A673 (cell line): ENCODE results near the gene RNF225. TPM values are rescaled to one million over a fixed set of nuclear protein-coding genes. Genes with fewer than 3 reads are reported as not detected.

ENCODE experiments used
- BruUV-seq: library from RNA; stranded (reverse); fragments of 400-500 nt; replicated peaks from 2 replicates; lab custom pipeline; 2021; lab: Mats Ljungman, UMichigan
- CTCF ChIA-PET: fragments of 300-600 bp; sonication (Branson Sonifier 250); formaldehyde crosslinking; loops from one replicate; lab custom pipeline; 2022; ENCODE audit warnings: antibody characterized with exemption; lab: Charles Lee
- POLR2A ChIA-PET: fragments of 300-600 bp; sonication (Branson Sonifier 250); formaldehyde crosslinking; loops from one replicate; lab custom pipeline; 2022; ENCODE audit warnings: antibody characterized with exemption; ENCODE audit not compliant: low non-redundant PET; lab: Charles Lee
- DNase-seq: peaks from one replicate; pipeline ENCODE4 v3.0.0-alpha.2; 2015; ENCODE audit warnings: low spot score
- H3K27ac ChIP-seq: fragments of 200-600 bp; sonication (generic); 2 replicates; pipeline ENCODE4 v1.5.1; 2016; ENCODE audit warnings: mixed run types, low read depth, mild to moderate bottlenecking, mixed read lengths, antibody characterized with exemption, low read length; ENCODE audit not compliant: poor library complexity, severe bottlenecking
- H3K27me3 ChIP-seq: fragments of 200-600 bp; sonication (generic); replicated peaks from 2 replicates; pipeline ENCODE4 v1.6.1; 2017; ENCODE audit warnings: mixed run types, low read depth, mild to moderate bottlenecking, mixed read lengths, antibody characterized with exemption, low read length; ENCODE audit not compliant: insufficient read depth, poor library complexity
- H3K36me3 ChIP-seq: fragments of 200-600 bp; sonication (generic); 2 replicates; pipeline ENCODE4 v1.6.1; 2016; ENCODE audit warnings: mixed run types, mild to moderate bottlenecking, mixed read lengths, antibody characterized with exemption, low read length; ENCODE audit not compliant: insufficient read depth, poor library complexity, severe bottlenecking
- H3K4me1 ChIP-seq: fragments of 200-600 bp; sonication (generic); 2 replicates; pipeline ENCODE4 v1.6.1; 2017; ENCODE audit warnings: mixed run types, mild to moderate bottlenecking, mixed read lengths, antibody characterized with exemption, low read length; ENCODE audit not compliant: insufficient read depth, poor library complexity, severe bottlenecking
- H3K4me3 ChIP-seq: fragments of 200-600 bp; sonication (generic); 2 replicates; pipeline ENCODE4 v1.5.1; 2016; ENCODE audit warnings: low read depth, mixed run types, mild to moderate bottlenecking, mixed read lengths, low read length; ENCODE audit not compliant: poor library complexity, severe bottlenecking
- H3K9me3 ChIP-seq: fragments of 200-600 bp; sonication (generic); 2 replicates; pipeline ENCODE4 v1.6.1; 2016; ENCODE audit warnings: mixed run types, low read depth, mild to moderate bottlenecking, mixed read lengths, antibody characterized with exemption, low read length; ENCODE audit not compliant: poor library complexity, severe bottlenecking
- EZH2 ChIP-seq: fragments of 200-600 bp; sonication (generic); IDR thresholded peaks from 2 replicates; pipeline ENCODE4 v1.6.1; 2017; ENCODE audit warnings: borderline replicate concordance, low read depth, mild to moderate bottlenecking, mixed read lengths, antibody characterized with exemption, low read length; ENCODE audit not compliant: poor library complexity, severe bottlenecking
- intact Hi-C: fragments of 100-400 bp; cut with micrococcal nuclease; formaldehyde crosslinking; loops from one replicate; pipeline ENCODE4 v1.10.0; 2022; ENCODE audit not compliant: unreplicated experiment
- total RNA-seq: library from RNA; stranded (reverse); gene quantifications from 2 replicates; pipeline ENCODE4 v1.2.3, GENCODE V29; 2021
- TF ChIP-seq, protein P1 (sequence below): fragments of 300-800, 200-600 bp; sonication (generic); conservative IDR thresholded peaks from 2 replicates; pipeline ENCODE4 v1.5.1; 2017; ENCODE audit warnings: low read depth, mild to moderate bottlenecking, antibody characterized with exemption, low read length, moderate library complexity, mixed read lengths

RNF225 gene
- total RNA-seq, 1 experiment from 2014 or later: 0.60 TPM

DNA sequence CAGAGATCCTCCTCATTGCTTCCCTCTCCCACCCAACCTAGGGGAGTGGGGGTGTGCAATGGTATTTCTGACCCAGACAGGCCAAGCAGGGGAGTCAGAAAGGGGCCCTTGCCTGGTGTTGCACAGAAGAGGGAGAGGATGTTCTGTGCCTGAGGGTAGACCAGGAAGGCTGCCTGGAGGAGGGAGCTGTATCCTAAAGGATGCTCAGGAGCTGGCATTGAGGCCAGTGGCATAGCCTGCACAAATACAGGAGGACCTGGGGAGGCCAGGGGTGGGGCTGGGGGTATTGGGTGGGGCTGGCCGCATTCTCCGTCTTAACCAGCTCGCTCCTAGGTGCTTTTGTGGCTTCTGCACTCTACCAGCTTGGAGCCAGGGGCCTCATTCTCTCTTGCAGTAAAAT lies 4.4 kb downstream of the RNF225 start:
- BruUV-seq: no TSS peak
- no peak overlapping the region for H3K27ac ChIP-seq
- no peaks in the 10 kb centered on the region for H3K9me3 ChIP-seq
- H3K36me3 ChIP-seq: peaks cover 6% of the 10 kb centered on the region
- ChIA-PET POLR2A (no interaction called here), CTCF (no interaction called here)
- H3K4me1 ChIP-seq: peaks cover 14% of the 10 kb centered on the region
- TF ChIP-seq, protein P1, sequence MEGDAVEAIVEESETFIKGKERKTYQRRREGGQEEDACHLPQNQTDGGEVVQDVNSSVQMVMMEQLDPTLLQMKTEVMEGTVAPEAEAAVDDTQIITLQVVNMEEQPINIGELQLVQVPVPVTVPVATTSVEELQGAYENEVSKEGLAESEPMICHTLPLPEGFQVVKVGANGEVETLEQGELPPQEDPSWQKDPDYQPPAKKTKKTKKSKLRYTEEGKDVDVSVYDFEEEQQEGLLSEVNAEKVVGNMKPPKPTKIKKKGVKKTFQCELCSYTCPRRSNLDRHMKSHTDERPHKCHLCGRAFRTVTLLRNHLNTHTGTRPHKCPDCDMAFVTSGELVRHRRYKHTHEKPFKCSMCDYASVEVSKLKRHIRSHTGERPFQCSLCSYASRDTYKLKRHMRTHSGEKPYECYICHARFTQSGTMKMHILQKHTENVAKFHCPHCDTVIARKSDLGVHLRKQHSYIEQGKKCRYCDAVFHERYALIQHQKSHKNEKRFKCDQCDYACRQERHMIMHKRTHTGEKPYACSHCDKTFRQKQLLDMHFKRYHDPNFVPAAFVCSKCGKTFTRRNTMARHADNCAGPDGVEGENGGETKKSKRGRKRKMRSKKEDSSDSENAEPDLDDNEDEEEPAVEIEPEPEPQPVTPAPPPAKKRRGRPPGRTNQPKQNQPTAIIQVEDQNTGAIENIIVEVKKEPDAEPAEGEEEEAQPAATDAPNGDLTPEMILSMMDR: no peak
- no peak for TF ChIP-seq EZH2
- intact Hi-C loops: no loop called here
- H3K27me3 ChIP-seq: no peaks in the 10 kb centered on the region
- DNase-seq: no peak
- no peak overlapping the region for H3K4me3 ChIP-seq

DNA sequence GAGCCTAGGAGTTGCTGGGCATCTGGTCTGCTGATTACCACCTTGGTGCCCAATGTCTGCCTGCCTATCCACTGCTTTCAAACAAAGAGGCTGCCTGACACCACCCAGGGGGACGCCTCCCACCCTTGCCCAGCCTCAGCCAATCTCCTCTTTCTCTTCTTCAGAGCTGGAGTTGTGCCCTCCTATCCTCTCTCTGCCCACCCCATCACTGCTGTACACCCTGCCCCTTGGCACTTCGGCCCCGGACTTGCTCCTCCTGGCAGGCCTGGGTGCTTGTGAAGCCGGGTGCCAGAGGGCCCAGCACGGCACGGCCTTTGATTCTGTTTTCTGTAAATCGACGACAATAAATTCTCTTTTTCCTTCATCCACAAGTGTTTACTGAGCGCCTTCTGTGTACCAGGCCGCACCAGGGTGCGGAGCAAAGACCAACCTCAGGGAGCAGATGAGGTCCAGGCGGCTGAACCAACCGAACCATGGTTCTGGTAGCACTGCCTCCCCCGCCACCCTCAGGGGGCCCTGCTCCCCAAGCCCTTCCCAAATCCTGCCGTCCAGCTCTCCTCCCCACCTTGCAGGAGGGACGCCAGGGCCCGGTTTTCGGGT lies 5.0 kb downstream of the RNF225 start:
- intact Hi-C loops: no loop called here

DNA sequence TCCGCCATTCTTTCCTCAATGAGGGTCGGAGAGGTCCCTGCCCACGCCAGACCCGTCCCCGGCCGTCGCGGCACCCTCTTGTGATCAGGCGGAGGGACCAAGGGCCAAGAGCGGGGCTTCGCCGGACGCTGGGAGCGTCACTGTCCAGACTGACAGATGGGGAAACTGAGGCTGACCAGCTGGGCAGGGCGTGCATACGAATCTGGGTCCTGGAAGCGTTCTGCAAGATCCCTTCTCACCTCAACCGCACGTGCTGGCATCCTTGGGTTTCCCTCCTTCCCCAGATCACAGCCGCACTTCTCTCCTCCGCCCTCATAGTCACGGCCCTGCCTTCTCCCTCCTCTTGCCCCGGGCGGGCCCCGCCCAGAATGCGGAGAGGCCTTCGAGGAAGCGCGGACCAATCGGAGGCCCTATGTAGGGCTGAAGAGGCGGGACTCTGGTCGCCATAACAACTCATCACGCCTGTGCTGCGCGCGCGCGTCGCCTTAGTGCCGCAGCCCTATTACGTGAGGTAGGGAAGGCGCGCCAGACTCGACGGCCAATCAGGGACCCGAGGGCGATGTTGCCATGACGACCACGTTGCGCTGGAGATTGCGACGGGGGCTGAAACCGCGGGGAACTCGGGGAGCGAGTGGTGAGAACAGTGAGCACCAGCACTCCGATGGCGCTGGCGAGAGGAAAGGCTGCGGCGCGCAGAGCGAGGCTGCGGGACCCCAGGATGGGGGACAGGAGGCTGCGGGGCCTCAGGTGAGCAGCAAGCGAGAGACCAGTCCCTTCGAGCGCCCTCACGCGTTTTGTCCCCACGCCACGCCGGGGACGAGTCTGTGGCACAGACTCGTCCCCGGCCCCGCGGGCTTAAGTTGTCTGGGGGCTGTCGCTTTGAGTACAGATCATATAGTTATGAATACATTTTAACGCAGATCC lies 5.7 kb downstream of the RNF225 start:
- H3K4me3 ChIP-seq: peak overlapping the region; percentile 72
- H3K27ac ChIP-seq: peak overlapping the region; percentile 88
- TF ChIP-seq, protein P1: no peak
- TF ChIP-seq EZH2: no peak
- CTCF ChIA-PET: no interaction called here
- H3K27me3 ChIP-seq: no peaks in the 10 kb centered on the region
- no peaks in the 10 kb centered on the region for H3K9me3 ChIP-seq
- H3K36me3 ChIP-seq: no peaks in the 10 kb centered on the region
- POLR2A ChIA-PET: no interaction called here
- no TSS peak for BruUV-seq
- intact Hi-C loops: loop anchor here (1.0 kb wide), 1 partner anchor 158 kb away; no protein-coding TSS in a partner anchor
- peak; percentile 100 for DNase-seq
- H3K4me1 ChIP-seq: peaks cover 14% of the 10 kb centered on the region

More for the DNA sequence above, 5.0 kb downstream of the RNF225 start:
- H3K27ac ChIP-seq: peak overlapping the region; percentile 41
- CTCF ChIA-PET: no interaction called here
- peaks cover 1% of the 10 kb centered on the region for H3K36me3 ChIP-seq
- H3K4me1 ChIP-seq: peaks cover 14% of the 10 kb centered on the region
- TF ChIP-seq EZH2: no peak
- TF ChIP-seq, protein P1: no peak
- BruUV-seq: no TSS peak
- POLR2A ChIA-PET: no interaction called here
- no peak for DNase-seq
- H3K9me3 ChIP-seq: no peaks in the 10 kb centered on the region
- H3K27me3 ChIP-seq: no peaks in the 10 kb centered on the region
- peak overlapping the region; percentile 72 for H3K4me3 ChIP-seq
